B cell (primary cell): Measurements from ENCODE around the gene EEF1AKMT2. TPM values are rescaled to one million over a fixed set of nuclear protein-coding genes. Genes with fewer than 3 reads are reported as not detected.

Source experiments
- ATAC-seq: fragments of 200-7000 bp; cut with Tn5 transposase; one replicate; pipeline ENCODE4 v1.10.0; 2021; ENCODE audit warnings: low read depth, mild to moderate bottlenecking, moderate number of reproducible peaks, moderate library complexity
- CTCF ChIA-PET: fragments of 350-600 bp; sonication (Branson Sonifier 250); formaldehyde crosslinking; loops from one replicate; lab custom pipeline; 2021; ENCODE audit warnings: antibody characterized with exemption, inconsistent platforms; lab: Charles Lee
- POLR2A ChIA-PET: fragments of 350-600 bp; sonication (Branson Sonifier 250); formaldehyde crosslinking; loops from one replicate; lab custom pipeline; 2021; ENCODE audit warnings: antibody characterized with exemption; lab: Charles Lee
- DNase-seq: peaks from one replicate; pipeline ENCODE4 v3.0.0; 2013
- H2AFZ ChIP-seq: 2 replicates; pipeline ENCODE4 v1.6.1; 2012; ENCODE audit warnings: mild to moderate bottlenecking, low read depth, low read length; ENCODE audit not compliant: insufficient read depth, poor library complexity, severe bottlenecking
- H3K27ac ChIP-seq, 2 donors: 1 replicate in 1 of 2; 2 replicates in 1 of 2; pipeline ENCODE4 v1.5.1; 2012 to 2013; ENCODE audit warnings: low read length in 2 of 2, mild to moderate bottlenecking in 2 of 2, moderate library complexity in 1 of 2
- H3K27me3 ChIP-seq, 4 experiments: fragments of 200-600 bp in 1 of 4; sonication (generic) in 1 of 4; replicated peaks in 1 of 4; 1 replicate in 2 of 4; 2 replicates in 2 of 4; pipeline versions ENCODE4 v1.6.1 to v1.7.0; 2013 to 2016; ENCODE audit warnings: low read length in 3 of 4, mild to moderate bottlenecking in 2 of 4, mixed read lengths in 1 of 4, moderate library complexity in 1 of 4; ENCODE audit not compliant: insufficient read depth in 4 of 4, control insufficient read depth in 3 of 4; ENCODE audit errors: control extremely low read depth in 1 of 4
- H3K36me3 ChIP-seq, 2 experiments: replicated peaks in 1 of 2; 1 replicate in 1 of 2; 2 replicates in 1 of 2; pipeline versions ENCODE4 v1.6.1 to v1.7.1; 2013; ENCODE audit warnings: low read length in 1 of 2; ENCODE audit not compliant: insufficient read depth in 2 of 2, control insufficient read depth in 1 of 2; ENCODE audit errors: control extremely low read depth in 1 of 2, extremely low read depth in 1 of 2
- H3K4me1 ChIP-seq, 2 donors: fragments of 200-600 bp in 1 of 2; sonication (generic) in 1 of 2; 1 replicate in 1 of 2; 2 replicates in 1 of 2; pipeline versions ENCODE4 v1.5.1 to v1.6.1; 2013 to 2017; ENCODE audit warnings: low read length in 2 of 2; ENCODE audit not compliant: control insufficient read depth in 2 of 2, insufficient read depth in 2 of 2
- H3K4me2 ChIP-seq: replicated peaks from 2 replicates; pipeline ENCODE3; 2012; ENCODE audit warnings: mild to moderate bottlenecking, low read depth, low read length; ENCODE audit not compliant: poor library complexity, severe bottlenecking
- H3K4me3 ChIP-seq, 5 experiments: fragments of 200-600 bp in 1 of 5; sonication (generic) in 1 of 5; 1 replicate in 3 of 5; 2 replicates in 2 of 5; pipeline versions ENCODE4 v1.5.1 to v1.7.0; 2011 to 2016; ENCODE audit warnings: low read length in 4 of 5, mild to moderate bottlenecking in 4 of 5, low read depth in 2 of 5, control low read depth in 1 of 5, moderate library complexity in 1 of 5; ENCODE audit not compliant: insufficient read depth in 1 of 5; ENCODE audit errors: control extremely low read depth in 1 of 5, extremely low read depth in 1 of 5
- H3K79me2 ChIP-seq: fragments of 200-600 bp; sonication (generic); one replicate; pipeline ENCODE4 v1.6.0; 2016; ENCODE audit warnings: low read length; ENCODE audit not compliant: control insufficient read depth, insufficient read depth
- H3K9ac ChIP-seq: fragments of 200-600 bp; sonication (generic); 2 replicates; pipeline ENCODE4 v1.6.1; 2017; ENCODE audit warnings: mild to moderate bottlenecking, low read length, moderate library complexity
- H3K9me3 ChIP-seq, 3 donors: one replicate each; pipeline versions ENCODE4 v1.6.1 to v1.7.1; 2013; ENCODE audit warnings: low read length in 2 of 3; ENCODE audit not compliant: control insufficient read depth in 2 of 3, insufficient read depth in 1 of 3; ENCODE audit errors: control extremely low read depth in 1 of 3
- H4K20me1 ChIP-seq: 2 replicates; pipeline ENCODE4 v1.6.0; 2012; ENCODE audit warnings: mild to moderate bottlenecking, low read length; ENCODE audit not compliant: insufficient read depth, control insufficient read depth, poor library complexity, severe bottlenecking
- H3K27ac Mint-ChIP-seq: one replicate; pipeline ENCODE4 v1.8.0; 2021; ENCODE audit warnings: mixed read lengths
- H3K27me3 Mint-ChIP-seq: one replicate; pipeline ENCODE4 v1.8.0; 2021; ENCODE audit warnings: mixed read lengths
- H3K4me1 Mint-ChIP-seq: one replicate; pipeline ENCODE4 v1.8.0; 2021; ENCODE audit warnings: mixed read lengths
- H3K4me3 Mint-ChIP-seq: one replicate; pipeline ENCODE4 v1.8.0; 2021; ENCODE audit warnings: mixed read lengths
- H3K9me3 Mint-ChIP-seq: one replicate; pipeline ENCODE4 v1.8.0; 2022; ENCODE audit warnings: mixed read lengths; ENCODE audit not compliant: insufficient read depth
- CTCF ChIP-seq: fragments of 200-600 bp; IDR thresholded peaks from one replicate; pipeline ENCODE4 v1.8.0; 2022; ENCODE audit warnings: antibody characterized with exemption, mild to moderate bottlenecking
- EZH2 ChIP-seq: IDR thresholded peaks from 2 replicates; pipeline ENCODE4 v1.6.1; 2012; ENCODE audit warnings: borderline replicate concordance, low read depth, mild to moderate bottlenecking, moderate library complexity, low read length; ENCODE audit not compliant: insufficient read depth, poor library complexity, severe bottlenecking
- WGBS: methylation state at CpG from one replicate; pipeline ENCODE4 v1.1.5; 2013; ENCODE audit warnings: missing lambda C conversion rate; ENCODE audit not compliant: insufficient coverage; 5-methylcytosine and 5-hydroxymethylcytosine counted together
- intact Hi-C: fragments of 100-400 bp; cut with micrococcal nuclease; formaldehyde crosslinking; loops from one replicate; pipeline ENCODE4 v1.10.0; 2022
- polyA minus RNA-seq: library from RNA; depleted of rRNA, polyadenylated mRNA; stranded (reverse); fragments of >200 nt; gene quantifications from 2 replicates; pipeline ENCODE4 v1.2.3, GENCODE V29; 2012
- polyA plus RNA-seq: library from polyadenylated mRNA; depleted of rRNA; stranded (reverse); fragments of >200 nt; gene quantifications from 2 replicates; pipeline ENCODE4 v1.2.3, GENCODE V29; 2012
- total RNA-seq, 2 donors: library from RNA; stranded (reverse); fragments of 120-200 nt in 1 of 2; gene quantifications; 1 replicate in 1 of 2; 2 replicates in 1 of 2; pipeline versions ENCODE4 v1.2.3 to v1.2.4, GENCODE V29; 2013 to 2022

Gene EEF1AKMT2
- total RNA-seq = 15.0 and 15.4 TPM in 2 replicates
- 20.6 TPM for total RNA-seq (2013)
- polyA plus RNA-seq = 8.8 and 16.0 TPM in 2 replicates
- polyA minus RNA-seq = 5.1 and 12.7 TPM in 2 replicates

GRCh38 chr10:124791547-124792348 lies at the start of gene EEF1AKMT2:
Gene EEF1AKMT2 (minus strand): TSS chr10:124791887. CDS start chr10:124791833, 54 bp downstream.
- Mint-ChIP-seq H3K27me3 (no peaks in the 10 kb centered on the region), H3K9me3 (no peaks in the 10 kb centered on the region), H3K4me1 (peaks cover 17% of the 10 kb centered on the region), H3K27ac (peak within 1 kb of the TSS; percentile 99), H3K4me3 (peak within 1 kb of the TSS; percentile 100)
- peak within 1 kb of the TSS; percentile 80 for H3K9ac ChIP-seq
- ATAC-seq = peak; percentile 97
- peak within 1 kb of the TSS; percentile 97 for H3K4me2 ChIP-seq
- TF ChIP-seq EZH2 (no peak), CTCF (peak; percentile 18)
- intact Hi-C loops = loop anchor here (1.0 to 2.0 kb wide), 5 partner anchors 10 to 1783 kb away; partner anchors contain the start of genes ABRAXAS2, ACADSB, IKZF5 and OAT
- WGBS = under 1% methylated on average over 78 of the region's 79 CpGs
- DNase-seq = peak; percentile 91
- H3K36me3 ChIP-seq = peaks cover 1 to 7% of the 10 kb centered on the region in 2 experiments
- no peaks in the 10 kb centered on the region for H3K27me3 ChIP-seq
- CTCF ChIA-PET = interaction anchor here (1.0 to 1.7 kb wide), 4 partner anchors 9 to 50 kb away, joined by 3 to 4 read pairs (median 3); partner anchors contain the start of gene ABRAXAS2
- H3K9me3 ChIP-seq = no peaks in the 10 kb centered on the region
- no peaks in the 10 kb centered on the region for H4K20me1 ChIP-seq
- peak within 1 kb of the TSS; percentile 75 to 98 (median 95) for H3K4me3 ChIP-seq
- H3K79me2 ChIP-seq = peaks cover 25% of the 10 kb centered on the region
- peak within 1 kb of the TSS; percentile 68 to 79 for H3K27ac ChIP-seq
- H3K4me1 ChIP-seq = peaks cover 4 to 10% of the 10 kb centered on the region in 2 donors
- H2AFZ ChIP-seq = peak within 1 kb of the TSS; percentile 92
- POLR2A ChIA-PET = interaction anchor here (2.4 kb wide), 1 partner anchor 10 kb away, joined by 17 read pairs; the partner anchor contains the start of gene ABRAXAS2

- POLR2A ChIA-PET = no interaction called here
- H4K20me1 ChIP-seq = peaks cover 4% of the 10 kb centered on the region
- no peak for DNase-seq
- no peak for ATAC-seq
- H3K27me3 ChIP-seq = no peaks in the 10 kb centered on the region
- H3K9me3 Mint-ChIP-seq = no peaks in the 10 kb centered on the region
- no peaks in the 10 kb centered on the region for H3K9me3 ChIP-seq
- no peak overlapping the region for H3K4me3 Mint-ChIP-seq
- H3K27ac ChIP-seq = no peak overlapping the region
- no peak for TF ChIP-seq CTCF
- TF ChIP-seq EZH2 = no peak
- 100% methylated on average over 2 of the region's 2 CpGs for WGBS
- H3K9ac ChIP-seq = no peak overlapping the region
- CTCF ChIA-PET = no interaction called here
- no peaks in the 10 kb centered on the region for H3K4me1 Mint-ChIP-seq
- no peaks in the 10 kb centered on the region for H3K79me2 ChIP-seq
- H3K4me2 ChIP-seq = no peak overlapping the region
- H3K27me3 Mint-ChIP-seq = no peaks in the 10 kb centered on the region
- H3K4me3 ChIP-seq = no peak overlapping the region
- H3K27ac Mint-ChIP-seq = no peak overlapping the region
- H3K4me1 ChIP-seq = no peaks in the 10 kb centered on the region
- no peak overlapping the region for H2AFZ ChIP-seq
- intact Hi-C loops = no loop called here
- H3K36me3 ChIP-seq = peaks cover 18 to 42% of the 10 kb centered on the region in 2 experiments
Observed at GRCh38 chr10:124837687-124838086, 46.0 kb upstream of the EEF1AKMT2 start.
